OCI-LY7 (cell line): ENCODE data around the gene NEDD1.

ENCODE experiments used
- EZH2phosphoT487 ChIP-seq: fragments of 200-600 bp; sonication (generic); IDR thresholded peaks from 2 replicates; pipeline ENCODE4 v1.6.1; 2018; ENCODE audit warnings: low read depth, borderline replicate concordance, mild to moderate bottlenecking, mixed run types, antibody characterized with exemption, low read length, moderate library complexity, mixed read lengths
- TF ChIP-seq, protein P1 (sequence below): fragments of 200-600 bp; sonication (generic); conservative IDR thresholded peaks from 2 replicates; pipeline ENCODE4 v1.5.1; 2014; ENCODE audit warnings: mild to moderate bottlenecking, antibody characterized with exemption, low read length, moderate library complexity, mixed read lengths

GRCh38 chr12:96994900-96995299 is 87.8 kb downstream of the NEDD1 start:
- TF ChIP-seq, protein P1, sequence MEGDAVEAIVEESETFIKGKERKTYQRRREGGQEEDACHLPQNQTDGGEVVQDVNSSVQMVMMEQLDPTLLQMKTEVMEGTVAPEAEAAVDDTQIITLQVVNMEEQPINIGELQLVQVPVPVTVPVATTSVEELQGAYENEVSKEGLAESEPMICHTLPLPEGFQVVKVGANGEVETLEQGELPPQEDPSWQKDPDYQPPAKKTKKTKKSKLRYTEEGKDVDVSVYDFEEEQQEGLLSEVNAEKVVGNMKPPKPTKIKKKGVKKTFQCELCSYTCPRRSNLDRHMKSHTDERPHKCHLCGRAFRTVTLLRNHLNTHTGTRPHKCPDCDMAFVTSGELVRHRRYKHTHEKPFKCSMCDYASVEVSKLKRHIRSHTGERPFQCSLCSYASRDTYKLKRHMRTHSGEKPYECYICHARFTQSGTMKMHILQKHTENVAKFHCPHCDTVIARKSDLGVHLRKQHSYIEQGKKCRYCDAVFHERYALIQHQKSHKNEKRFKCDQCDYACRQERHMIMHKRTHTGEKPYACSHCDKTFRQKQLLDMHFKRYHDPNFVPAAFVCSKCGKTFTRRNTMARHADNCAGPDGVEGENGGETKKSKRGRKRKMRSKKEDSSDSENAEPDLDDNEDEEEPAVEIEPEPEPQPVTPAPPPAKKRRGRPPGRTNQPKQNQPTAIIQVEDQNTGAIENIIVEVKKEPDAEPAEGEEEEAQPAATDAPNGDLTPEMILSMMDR: no peak
- no peak for TF ChIP-seq EZH2phosphoT487
